ENCODE data around the gene SALL1. TPM values are rescaled to one million over a fixed set of nuclear protein-coding genes. Genes with fewer than 3 reads are reported as not detected.

The SALL1 gene
- total and polyA plus RNA-seq, 9 of the 15 experiments (the other 6 are each of a cell fraction or from before 2014, with no cell fraction given): not detected

GRCh38 chr16:51166091-51166490, 15.0 kb upstream of the SALL1 start (continued):
- TF ChIP-seq HMGXB4 (CRISPR knock-in tag; IDR thresholded peaks at IDR 0.05): no peak
- TF ChIP-seq HDAC3 (IDR thresholded peaks at IDR 0.05; ENCODE audit: borderline replicate concordance, partially characterized antibody): no peak
- no peak for TF ChIP-seq TFE3 (CRISPR knock-in tag; IDR thresholded peaks at IDR 0.05)
- TF ChIP-seq NONO (IDR thresholded peaks at IDR 0.05; ENCODE audit: low read depth in 2 of 2, low read length in 1 of 2): no peak
- no peak for TF ChIP-seq ZNF699 (CRISPR knock-in tag; IDR thresholded peaks at IDR 0.05; ENCODE audit: insufficient replicate concordance)
- no peak for TF ChIP-seq IRF9 (tag; IDR thresholded peaks at IDR 0.05)
- no peak for TF ChIP-seq ZNF165 (CRISPR knock-in tag; IDR thresholded peaks at IDR 0.05; ENCODE audit: borderline replicate concordance)
- no peak for TF ChIP-seq ZBTB12 (CRISPR knock-in tag; IDR thresholded peaks at IDR 0.05)

Measured in K562 (cell line).